Right kidney (tissue), 9 donors: ENCODE results near the gene PIAS3.

Experiments used
- DNase-seq: peaks from one replicate; pipeline ENCODE4 v3.0.0-alpha.2; 2016
- long read RNA-seq, 8 donors: transcript quantifications; one replicate each; lab custom pipeline, GENCODE V29; 2026

Gene PIAS3
- long read RNA-seq, donor 1, transcript PIAS3-203 (14 exons, 2,901 nt): major isoform, 7 of 50 reads
- long read RNA-seq, donor 1, partial matches to known transcripts: 43 of 50 reads
- long read RNA-seq, donor 1, other reads (novel, unspliced or antisense): 0 of 50 reads
- long read RNA-seq, donor 2, partial matches to known transcripts: 0 of 1 reads
- long read RNA-seq, donor 2, other reads (novel, unspliced or antisense): 0 of 1 reads
- long read RNA-seq, donor 3, partial matches to known transcripts: 0 of 4 reads
- long read RNA-seq, donor 3, other reads (novel, unspliced or antisense): 0 of 4 reads
- long read RNA-seq, donor 4, partial matches to known transcripts: 6 of 9 reads
- long read RNA-seq, donor 4, other reads (novel, unspliced or antisense): 0 of 9 reads
- long read RNA-seq, donor 5, partial matches to known transcripts: 0 of 14 reads
- long read RNA-seq, donor 5, other reads (novel, unspliced or antisense): 9 of 14 reads
- long read RNA-seq, donor 6, partial matches to known transcripts: 11 of 13 reads
- long read RNA-seq, donor 6, other reads (novel, unspliced or antisense): 0 of 13 reads
- long read RNA-seq, donor 7, partial matches to known transcripts: 19 of 25 reads
- long read RNA-seq, donor 7, other reads (novel, unspliced or antisense): 0 of 25 reads
- long read RNA-seq, donor 8, partial matches to known transcripts: 15 of 15 reads
- long read RNA-seq, donor 8, other reads (novel, unspliced or antisense): 0 of 15 reads

GRCh38 chr1:145858901-145859490, at the start of gene PIAS3:
Gene PIAS3 (minus strand): TSS chr1:145859081. CDS start chr1:145858990, 91 bp downstream.
- peak; percentile 95 for DNase-seq

DNA sequence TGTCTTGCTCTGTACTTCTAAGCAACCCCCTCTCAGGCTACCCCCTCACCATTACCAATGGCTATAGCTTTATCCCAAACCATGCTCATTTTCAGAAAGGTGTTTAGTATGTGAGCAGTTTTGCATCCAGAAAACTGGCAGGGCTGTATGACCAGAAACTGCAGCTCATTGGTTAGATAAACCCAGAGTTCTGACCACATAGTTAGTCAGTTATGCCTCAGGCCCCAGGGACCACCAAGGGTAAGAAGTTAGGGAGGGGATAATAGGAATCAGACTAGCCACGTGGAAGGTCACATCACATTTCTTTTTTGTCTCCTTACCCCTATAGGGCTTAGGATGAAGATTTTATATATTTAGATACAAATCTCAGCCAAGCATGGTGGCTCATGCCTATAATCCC, 49.8 kb upstream of the PIAS3 start:
- DNase-seq: no peak

- no peak for DNase-seq
These were observed 48.3 kb upstream of the PIAS3 start for GRCh38 chr1:145906954-145907753.

GRCh38 chr1:145901312-145902021, 42.6 kb upstream of the PIAS3 start:
- no peak for DNase-seq

GRCh38 chr1:145898756-145899155, 39.9 kb upstream of the PIAS3 start:
- DNase-seq: no peak

GRCh38 chr1:145897969-145898368, 39.1 kb upstream of the PIAS3 start:
- DNase-seq: no peak

DNA sequence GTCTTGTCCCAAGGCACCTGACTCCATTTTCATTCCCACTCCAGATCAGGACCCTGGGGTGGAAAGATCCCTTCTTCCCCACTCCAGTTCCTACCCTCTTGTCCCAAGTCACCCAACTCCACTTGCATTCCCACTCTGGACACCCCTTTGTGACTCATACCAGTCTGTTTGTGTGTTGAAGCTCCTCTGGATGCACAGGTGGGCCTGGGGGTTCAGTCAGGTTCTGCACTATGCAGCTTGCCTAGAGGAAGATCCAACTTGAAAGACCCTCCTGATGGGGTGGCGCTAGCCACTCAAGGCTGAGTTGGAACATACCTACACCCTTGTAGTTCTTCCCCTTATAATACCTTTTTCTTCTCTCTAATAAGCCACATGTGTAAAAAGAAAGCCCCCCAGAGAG, 36.6 kb upstream of the PIAS3 start:
- no peak for DNase-seq

DNA sequence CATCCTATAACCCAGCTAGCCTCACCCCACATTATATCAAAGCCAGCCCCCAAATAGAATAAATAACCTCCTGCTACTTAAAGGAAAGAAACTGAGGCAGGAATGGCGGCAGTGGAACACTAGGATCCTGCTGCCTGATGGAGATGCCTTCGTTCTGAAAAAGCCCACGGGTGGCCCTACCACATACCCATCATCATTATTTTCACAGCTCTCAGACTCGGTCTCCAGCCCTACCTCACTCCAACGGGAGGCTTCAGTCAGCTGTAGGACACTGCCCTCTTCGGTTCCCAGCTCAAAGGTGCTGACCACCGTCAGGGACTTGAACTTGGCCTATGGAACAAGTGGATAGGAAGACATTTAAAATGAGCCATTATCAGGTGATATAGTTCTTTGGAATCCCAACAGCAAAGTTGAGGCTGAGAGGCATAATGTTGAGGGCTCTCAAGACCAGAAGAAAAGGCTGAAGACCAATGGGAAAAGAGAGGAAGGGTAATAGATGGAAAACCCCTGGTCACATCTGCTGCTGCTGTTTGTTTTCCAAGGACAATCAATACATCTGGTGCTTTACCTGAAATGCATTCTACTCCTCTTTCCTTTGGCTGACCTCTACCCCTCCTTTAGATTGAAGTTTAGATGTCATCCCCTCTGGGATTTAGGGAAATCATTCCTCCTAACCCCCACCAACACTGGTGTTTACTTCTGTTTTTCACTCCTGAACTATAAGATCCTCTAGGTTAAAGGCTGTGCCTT, 34.6 kb upstream of the PIAS3 start:
- no peak for DNase-seq

- no peak for DNase-seq
These were observed 33.7 kb upstream of the PIAS3 start for GRCh38 chr1:145892486-145893087.

DNA sequence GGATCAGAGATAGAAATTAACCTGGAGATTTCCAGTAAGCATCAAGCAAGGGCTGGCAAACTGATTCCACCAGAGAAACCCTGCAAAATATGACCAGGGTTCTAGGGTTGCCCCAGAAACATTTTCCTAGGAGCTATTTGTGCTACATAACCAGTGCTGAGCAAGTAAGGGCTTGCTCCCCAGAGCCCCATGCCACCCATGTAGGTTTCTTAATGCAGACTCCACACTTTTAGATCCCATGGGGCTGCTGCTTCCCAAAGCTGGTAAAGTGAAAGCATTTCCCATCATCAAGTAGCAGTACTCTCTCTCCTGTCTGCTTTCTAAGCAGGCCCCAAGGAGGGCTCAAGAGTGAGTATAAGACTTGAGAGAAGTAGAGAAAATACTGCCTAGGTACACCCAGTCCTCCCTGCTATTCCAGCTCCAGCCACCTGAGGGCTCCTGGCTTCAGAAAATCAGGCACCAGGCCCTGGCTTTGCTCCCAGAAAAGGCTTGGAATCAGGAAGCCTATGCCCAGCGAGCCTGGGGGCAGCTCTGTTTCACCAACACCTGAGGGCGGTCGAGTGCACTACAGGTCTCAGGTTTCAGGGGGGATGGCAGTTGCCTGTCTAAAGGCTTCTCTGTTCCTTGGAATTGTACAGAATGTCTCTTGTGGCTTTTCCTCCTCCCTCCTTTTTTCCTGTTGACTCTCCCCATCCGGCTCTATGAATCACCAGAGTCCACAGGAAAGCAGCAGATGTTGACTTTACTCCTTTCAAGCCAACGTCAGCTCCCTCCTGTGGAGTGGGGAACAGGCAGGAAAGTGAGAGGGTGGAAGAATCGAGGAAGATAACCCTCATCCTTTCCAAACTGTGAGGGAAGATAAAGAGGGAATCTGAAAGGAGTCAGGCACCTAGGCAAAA, 33.0 kb upstream of the PIAS3 start:
- peak; percentile 82 for DNase-seq

DNA sequence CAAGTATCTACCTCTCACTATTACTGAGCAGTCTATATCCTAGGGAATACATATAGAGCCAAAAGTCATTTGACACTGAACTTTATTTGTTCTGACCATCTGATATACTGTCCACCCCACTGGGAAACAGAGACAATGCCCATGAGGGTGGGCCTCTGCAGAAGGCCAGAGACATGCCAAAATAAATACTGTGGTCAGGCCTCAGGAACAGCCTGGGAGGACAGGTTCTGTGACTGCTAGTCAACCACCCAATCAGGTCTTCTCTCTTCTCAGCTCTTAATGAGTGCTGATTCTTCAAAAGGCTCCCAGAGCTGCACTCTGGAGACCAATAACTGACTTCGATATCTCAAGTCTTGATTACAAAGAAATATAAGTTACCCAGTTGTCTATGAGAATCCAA, 32.3 kb upstream of the PIAS3 start:
- no peak for DNase-seq

GRCh38 chr1:145889722-145890121, 30.8 kb upstream of the PIAS3 start:
- DNase-seq: no peak

- DNase-seq: peak; percentile 8
These were observed 28.8 kb upstream of the PIAS3 start for GRCh38 chr1:145887631-145888030.

DNA sequence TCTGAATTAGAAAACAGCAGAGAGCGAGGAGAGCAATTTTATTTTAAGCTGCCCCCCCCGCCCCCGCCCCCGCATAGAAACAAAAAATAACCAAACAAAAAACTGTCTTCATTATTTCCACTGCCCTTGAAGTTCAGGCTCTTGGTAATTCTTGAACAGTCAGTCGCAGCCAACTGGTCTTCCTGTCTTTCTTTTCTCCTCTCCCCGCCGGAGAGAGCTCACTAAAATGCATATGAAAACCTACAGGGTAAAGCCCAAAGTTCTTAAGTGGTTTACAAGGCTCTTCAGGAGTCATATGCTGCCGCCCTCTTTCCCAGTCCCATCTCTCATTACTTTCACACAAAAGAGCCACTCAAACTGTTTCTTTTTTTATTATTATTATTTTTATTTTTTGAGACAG, 27.9 kb upstream of the PIAS3 start:
- DNase-seq: no peak

DNA sequence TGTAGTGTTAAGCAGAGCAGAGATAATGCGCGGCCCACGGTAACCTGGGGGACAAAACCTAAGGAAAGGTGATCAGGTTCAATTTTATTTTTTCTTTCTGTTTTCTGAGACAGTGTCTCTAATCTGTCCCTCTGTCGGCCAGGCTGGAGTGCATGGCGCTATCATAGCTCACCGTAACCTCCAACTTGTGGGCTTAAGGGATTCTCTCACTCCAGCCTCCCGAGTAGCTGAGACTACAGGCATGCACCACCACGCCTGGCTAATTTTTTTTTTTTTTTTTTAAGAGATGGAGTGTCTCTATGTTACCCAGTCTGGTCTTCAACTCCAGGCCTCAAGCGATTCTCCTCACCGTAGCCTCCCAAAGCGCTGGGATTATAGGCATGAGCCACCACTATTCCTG, 27.5 kb upstream of the PIAS3 start:
- DNase-seq: peak; percentile 20

- DNase-seq: peak; percentile 88
These were observed 26.9 kb upstream of the PIAS3 start, which contains the start of gene ANKRD35 for GRCh38 chr1:145885738-145886287. Gene ANKRD35 (minus strand): TSS chr1:145885866. CDS start chr1:145885758, 108 bp downstream.

DNA sequence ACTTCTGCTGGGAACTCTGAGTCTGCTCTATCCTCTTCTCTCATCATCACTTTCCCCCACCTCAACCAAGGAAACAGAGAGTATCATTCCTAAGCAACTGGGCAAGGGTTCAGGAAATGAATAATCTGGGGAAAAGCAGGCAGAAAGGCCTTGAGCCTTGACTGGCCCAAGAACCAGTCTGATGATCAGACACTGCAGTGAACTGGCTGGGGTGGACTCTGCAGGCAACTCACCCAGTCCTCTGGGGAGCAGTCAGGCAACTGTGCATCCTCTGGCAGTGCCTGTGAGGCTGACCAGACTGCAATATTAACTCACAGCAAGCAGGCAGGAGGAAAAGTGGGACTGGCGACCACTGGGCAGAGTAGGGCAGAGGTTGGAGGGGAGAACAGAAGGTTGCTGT, 25.8 kb upstream of the PIAS3 start:
- no peak for DNase-seq

DNA sequence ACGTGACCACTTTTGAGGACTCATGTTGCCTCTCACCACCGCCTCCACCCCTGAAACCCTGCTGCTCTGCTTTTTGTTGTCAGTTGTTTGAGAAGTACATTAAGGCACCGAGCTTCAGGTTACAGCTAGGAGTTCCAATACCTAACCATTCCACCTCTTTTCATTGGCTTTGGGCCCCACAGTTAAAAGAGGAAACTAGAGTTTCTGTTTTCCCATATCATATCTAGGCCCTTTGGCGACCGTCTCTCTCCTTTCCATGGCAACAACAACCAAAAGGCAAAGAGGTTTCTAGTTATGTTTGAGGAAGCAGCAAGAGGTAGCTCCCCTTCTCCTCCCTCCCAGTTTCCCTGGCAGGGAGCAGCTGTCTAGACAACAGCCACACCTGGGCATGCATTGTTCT, 20.9 kb upstream of the PIAS3 start:
- DNase-seq: no peak

DNA sequence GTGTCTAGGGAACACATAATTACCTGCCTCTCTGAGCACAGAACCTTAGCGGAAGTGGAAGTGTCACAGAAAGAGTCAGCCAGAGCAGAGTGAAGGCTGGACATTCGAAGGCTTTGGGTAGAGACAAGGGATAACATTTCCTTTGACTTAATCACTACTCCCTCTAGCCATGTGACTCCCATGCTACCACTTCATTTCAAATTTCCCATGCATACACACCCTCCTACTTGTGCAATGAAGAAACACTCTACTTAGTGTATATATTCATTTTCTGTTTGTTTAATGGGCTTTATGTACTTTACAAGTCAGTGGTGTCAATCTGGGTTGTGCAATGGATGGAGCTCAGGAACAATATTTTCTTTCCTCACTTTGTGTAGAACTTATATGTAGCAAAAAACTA, 19.8 kb upstream of the PIAS3 start:
- DNase-seq: no peak
